HG03066 (cell line): ENCODE data around the gene CARS2.
A peak's percentile ranks its signal among the peaks of the same experiment; 100 is the strongest.
"Not testable (repeated sequence)": the region's sequence is repeated elsewhere in the genome, so short reads cannot be mapped to it uniquely, and the experiment has no call there.

Experiments used
- ATAC-seq: cut with Tn5 transposase; IDR thresholded peaks from one replicate; pipeline ENCODE4 v1.9.1; 2021; ENCODE audit warnings: low read depth; ENCODE audit not compliant: unreplicated experiment

CARS2 gene

GRCh38 chr13:110706570-110707372 is 855 bp upstream of the CARS2 start:
- no peak for ATAC-seq

DNA sequence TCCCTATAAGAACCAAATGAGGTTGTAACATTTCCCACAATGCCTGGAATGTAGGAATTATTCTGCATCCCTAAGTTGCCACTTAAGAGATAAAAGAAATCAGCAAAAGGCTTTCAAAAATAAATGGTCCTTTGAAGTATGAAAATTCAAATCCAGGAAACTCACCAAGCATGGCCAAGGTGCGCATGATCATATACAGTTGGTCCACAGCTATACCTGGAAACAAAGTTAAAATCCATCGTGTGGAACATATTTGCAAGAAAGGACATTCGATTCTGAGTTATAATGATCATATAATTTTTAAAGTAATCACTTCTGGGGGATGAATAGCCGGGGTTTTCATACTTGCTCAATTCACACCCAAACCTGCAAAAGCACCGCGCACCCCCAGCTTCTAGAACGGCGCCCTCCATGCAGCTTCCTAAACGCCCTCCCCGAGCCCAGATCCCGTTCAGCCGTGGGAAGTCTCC is 525 bp downstream of the CARS2 start:
- ATAC-seq, result no peak

- no peak for ATAC-seq
Measured at GRCh38 chr13:110702591-110703526, 3.1 kb downstream of the CARS2 start.

DNA sequence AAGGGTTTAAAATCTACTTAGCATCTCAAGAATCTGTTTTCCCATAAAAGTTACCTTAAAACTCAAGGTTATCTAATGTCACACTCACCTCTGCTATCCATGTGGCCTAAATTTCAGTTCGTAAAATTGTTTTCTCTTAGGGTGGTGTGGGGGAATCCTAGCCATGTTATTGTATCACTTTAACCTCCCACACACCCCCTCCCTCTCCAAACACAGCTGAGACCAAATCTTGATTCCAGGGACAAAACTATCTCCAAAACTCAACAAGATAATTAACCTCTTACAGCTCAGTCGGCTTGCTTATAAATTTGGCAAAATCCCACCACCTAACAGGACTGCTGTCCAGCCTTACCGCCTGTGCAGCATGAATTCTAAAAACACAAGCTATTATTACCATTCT is 3.8 kb downstream of the CARS2 start:
- no peak for ATAC-seq

DNA sequence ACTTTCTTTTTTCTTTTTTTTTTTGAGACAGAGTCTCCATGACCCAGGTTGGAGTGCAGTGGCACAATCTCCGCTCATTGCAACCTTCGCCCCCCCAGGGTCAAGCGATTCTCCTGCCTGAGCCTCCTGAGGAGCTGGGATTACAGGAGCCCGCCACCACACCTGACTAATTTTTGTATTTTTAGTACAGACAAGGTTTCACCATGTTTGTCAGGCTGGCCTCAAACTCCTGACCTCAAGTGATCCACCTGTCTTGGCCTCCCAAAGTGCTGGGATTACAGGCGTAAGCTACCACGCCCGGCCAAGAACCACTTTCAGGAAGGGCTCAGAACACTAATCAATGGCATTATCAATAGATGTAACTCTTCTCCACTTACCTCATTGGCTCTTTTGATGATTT is 4.9 kb downstream of the CARS2 start:
- ATAC-seq, result not testable (repeated sequence)

DNA sequence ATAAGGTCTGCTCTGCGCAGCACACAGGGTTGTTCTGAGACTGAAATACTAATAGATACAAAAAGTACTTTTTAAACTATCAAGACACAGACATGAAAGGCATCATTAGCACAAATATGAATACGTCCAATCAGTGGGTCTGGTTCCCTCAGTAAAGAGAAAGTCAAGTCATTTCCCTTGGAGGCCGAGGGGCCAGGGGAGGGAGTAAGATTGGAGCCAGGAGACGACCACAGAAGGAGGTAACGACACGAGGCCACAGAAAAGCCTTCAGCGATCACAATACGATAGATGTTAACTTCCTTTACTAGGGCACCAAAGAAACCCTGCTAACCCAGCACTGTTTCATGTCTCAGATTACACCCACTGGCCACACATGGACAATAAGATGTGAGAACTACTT is 5.3 kb downstream of the CARS2 start:
- ATAC-seq, result no peak

- no peak for ATAC-seq
Measured at GRCh38 chr13:110700186-110700585, 5.7 kb downstream of the CARS2 start.

GRCh38 chr13:110699148-110700145 is 6.5 kb downstream of the CARS2 start:
- no peak for ATAC-seq

DNA sequence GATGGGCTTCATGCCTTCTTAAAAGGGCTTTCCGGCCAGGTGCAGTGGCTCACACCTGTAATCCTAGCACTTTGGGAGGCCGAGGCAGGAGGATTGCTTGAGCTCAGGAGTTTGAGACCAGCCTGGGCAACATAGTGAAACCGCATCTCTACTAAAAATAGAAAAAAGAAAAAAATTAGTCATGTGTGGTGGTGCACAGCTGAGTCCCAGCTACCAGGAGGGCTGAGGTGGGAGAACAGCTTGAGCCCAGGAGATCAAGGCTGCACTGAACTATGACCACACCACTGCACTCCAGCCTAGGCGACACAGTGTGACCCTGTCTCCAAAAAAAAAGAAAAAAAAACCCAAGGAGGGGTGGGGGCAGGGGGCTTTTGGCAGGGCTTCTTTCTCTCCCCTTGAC is 7.2 kb downstream of the CARS2 start:
- ATAC-seq, result peak; percentile 69

GRCh38 chr13:110697842-110698241 is 8.1 kb downstream of the CARS2 start:
- ATAC-seq, result no peak

GRCh38 chr13:110696776-110697175 is 9.1 kb downstream of the CARS2 start:
- no peak for ATAC-seq

- ATAC-seq, result not testable (repeated sequence)
Measured at GRCh38 chr13:110695774-110696173, 10.1 kb downstream of the CARS2 start.

DNA sequence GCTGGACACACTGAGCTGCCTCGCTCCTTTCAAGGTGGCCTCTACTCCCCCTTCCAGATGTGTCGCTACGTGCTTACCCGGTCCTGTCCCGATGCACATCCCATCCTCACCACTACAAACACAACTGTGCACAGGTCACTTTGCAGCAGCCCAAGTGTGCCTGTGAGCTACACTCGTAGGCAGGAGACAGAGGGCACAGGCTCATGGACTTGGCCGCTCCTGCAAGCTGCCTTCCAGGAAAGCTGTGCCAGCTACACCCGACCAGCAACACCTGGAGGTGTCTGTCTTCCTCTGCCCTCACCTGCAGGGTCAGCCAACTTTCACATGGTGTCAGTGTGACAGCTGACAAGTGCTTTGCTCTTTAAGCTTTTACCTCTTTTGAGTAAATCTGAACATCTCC is 15.4 kb downstream of the CARS2 start:
- ATAC-seq, result no peak

- ATAC-seq, result no peak
Measured at GRCh38 chr13:110689711-110690110, 16.2 kb downstream of the CARS2 start.

DNA sequence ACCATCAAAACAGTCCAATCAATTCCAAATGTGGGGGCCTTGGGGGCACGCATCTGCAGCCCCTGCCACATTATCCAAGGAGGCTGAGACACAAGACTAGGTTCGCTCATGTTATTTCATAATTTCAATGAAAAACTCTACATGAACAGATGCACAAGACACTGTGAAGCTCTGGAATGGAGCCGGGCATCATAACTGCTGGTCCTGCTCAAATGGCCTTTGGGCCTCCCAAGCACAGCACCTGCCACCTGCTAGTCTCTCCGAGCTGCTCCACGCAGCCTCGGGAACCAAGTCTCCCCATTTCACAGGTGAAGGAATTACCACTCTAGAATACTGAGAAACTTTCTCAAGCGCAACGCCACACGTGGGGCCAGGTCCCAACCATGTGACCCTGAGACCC is 16.9 kb downstream of the CARS2 start:
- no peak for ATAC-seq

DNA sequence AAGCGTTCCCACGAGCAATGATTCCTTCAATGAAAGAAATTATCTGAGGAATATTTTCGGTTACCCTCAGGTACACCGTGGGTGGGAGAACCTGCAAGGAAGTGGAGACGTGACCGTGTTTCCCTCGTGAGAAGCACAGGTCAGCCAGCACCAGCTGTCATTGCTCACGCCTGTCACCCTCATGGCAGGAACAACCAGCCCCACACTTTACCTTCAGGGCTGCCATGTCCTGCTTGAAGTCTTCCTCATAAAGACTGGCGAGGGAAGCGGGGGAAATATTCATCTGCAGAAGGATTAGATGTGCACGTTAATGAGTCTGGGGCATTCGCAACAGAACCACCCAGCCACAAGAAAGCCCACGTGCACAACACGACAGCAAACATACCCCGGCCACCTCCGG is 18.2 kb downstream of the CARS2 start:
- ATAC-seq, result no peak

DNA sequence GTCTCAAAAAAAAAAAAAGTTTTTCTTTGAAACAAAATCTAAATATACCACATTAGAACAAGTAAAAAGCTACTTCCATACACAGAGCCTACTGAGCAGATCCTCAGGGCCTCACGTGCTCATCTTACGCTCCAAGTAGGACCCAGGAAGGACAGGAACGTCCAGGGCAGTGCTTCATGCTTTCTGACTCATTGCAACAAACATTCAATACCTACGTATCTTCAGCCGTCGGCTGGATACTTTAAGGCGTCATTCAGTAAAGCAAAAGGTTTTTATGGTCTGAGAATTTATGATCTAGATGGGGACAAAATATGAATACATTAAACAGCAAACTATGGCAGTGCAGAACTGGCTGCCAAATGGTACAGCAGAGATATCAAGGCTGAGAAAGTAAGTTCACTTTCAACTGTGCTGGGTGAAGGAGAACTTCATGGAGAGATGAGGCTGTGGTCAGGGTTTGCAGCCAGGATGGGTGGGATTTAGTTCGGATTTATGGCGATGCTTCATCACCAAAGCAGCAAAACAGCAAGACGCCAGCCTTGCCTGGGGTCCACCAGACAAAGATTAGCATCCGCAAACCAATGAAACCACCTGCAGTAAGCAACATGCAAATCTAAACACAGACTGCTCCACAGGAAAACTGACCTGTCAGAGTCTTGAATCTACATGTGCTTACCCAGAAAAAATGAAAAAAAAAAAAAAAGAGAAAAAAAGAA is 20.5 kb downstream of the CARS2 start:
- no peak for ATAC-seq

DNA sequence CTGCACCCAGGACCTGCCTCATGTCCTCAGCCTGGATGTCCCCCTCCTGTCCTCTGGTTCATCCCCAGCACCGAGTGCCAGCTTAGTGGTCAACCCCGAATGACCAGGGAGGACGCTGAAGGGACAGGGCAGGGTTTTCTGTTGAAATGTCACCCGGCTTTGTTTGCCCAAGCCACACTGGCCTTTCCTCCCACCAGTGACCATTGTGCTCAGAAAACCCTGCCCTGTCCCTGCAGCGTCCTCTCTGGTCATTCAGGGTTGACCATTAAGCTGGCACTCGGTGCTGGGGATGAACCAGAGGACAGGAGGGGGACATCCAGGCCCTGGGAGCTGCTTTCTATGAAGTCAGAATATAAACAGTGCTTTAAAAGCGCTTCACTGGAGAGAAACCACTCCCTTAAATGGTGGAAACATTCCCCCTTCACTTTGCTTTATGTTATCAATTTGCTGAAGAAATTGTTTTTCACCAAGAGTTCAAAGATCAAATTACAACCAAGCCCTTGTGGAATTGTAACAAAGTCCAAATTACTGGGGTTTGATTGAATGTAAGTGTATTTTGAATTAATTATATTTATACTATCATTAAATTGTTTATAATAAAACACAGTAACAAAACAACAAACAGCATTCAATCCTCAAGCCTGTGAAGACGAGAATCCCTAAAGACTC is 21.4 kb downstream of the CARS2 start:
- ATAC-seq, result no peak

- no peak for ATAC-seq
Measured at GRCh38 chr13:110683921-110684320, 22.0 kb downstream of the CARS2 start.
